ENCODE measurements around the gene RIPOR2.

Gene RIPOR2, protein sequence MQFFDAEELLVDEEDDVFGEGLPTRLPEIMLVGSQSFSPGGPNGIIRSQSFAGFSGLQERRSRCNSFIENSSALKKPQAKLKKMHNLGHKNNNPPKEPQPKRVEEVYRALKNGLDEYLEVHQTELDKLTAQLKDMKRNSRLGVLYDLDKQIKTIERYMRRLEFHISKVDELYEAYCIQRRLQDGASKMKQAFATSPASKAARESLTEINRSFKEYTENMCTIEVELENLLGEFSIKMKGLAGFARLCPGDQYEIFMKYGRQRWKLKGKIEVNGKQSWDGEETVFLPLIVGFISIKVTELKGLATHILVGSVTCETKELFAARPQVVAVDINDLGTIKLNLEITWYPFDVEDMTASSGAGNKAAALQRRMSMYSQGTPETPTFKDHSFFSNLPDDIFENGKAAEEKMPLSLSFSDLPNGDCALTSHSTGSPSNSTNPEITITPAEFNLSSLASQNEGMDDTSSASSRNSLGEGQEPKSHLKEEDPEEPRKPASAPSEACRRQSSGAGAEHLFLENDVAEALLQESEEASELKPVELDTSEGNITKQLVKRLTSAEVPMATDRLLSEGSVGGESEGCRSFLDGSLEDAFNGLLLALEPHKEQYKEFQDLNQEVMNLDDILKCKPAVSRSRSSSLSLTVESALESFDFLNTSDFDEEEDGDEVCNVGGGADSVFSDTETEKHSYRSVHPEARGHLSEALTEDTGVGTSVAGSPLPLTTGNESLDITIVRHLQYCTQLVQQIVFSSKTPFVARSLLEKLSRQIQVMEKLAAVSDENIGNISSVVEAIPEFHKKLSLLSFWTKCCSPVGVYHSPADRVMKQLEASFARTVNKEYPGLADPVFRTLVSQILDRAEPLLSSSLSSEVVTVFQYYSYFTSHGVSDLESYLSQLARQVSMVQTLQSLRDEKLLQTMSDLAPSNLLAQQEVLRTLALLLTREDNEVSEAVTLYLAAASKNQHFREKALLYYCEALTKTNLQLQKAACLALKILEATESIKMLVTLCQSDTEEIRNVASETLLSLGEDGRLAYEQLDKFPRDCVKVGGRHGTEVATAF

GRCh38 chr6:24935366-24936152 lies at the start of gene RIPOR2:
TSS of gene RIPOR2 (minus strand) at chr6:24935960. CDS start at chr6:24935898, 62 bp downstream.
- DNase-seq (ENCODE audit: low spot score) = no peak

DNA sequence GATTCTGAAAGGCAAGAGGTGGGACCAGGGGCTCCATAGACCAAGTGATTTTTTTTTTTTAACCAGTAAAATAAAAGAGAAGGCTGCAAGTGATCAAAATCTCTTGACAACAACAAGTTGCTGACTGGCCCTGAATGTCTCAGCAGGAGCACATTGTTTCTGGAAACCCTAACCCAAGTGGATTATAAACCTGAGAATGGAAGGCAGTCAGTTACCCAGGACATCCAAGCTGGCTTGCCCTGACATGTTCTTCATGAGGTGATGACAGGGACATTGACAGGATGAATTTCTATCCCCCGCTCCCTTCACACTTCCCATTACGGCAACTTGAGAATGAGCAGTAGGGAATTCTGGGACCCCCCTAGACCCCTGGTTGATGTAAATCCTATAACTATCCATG lies 49.6 kb upstream of the RIPOR2 start:
- no peak for DNase-seq (ENCODE audit: low spot score)

DNA sequence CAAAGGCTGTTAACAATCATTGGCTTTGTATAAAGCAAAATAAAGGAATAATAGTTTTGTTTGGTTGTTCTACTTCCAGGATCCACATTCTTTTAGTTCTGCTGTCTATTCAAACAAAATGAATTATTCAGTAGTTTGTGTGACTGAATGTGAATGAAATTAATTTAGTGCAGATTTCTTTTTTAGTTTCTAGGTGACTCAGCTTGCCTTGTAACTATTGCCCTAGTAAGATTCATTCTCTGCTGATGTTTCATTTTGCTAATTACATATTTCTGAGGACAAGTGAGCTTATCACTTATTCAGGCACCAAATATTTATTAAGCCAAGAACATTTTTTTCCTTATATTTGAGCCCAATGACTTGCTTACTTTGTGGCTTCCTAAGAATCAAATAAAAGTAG lies 46.5 kb upstream of the RIPOR2 start:
- DNase-seq (ENCODE audit: low spot score) = no peak

DNA sequence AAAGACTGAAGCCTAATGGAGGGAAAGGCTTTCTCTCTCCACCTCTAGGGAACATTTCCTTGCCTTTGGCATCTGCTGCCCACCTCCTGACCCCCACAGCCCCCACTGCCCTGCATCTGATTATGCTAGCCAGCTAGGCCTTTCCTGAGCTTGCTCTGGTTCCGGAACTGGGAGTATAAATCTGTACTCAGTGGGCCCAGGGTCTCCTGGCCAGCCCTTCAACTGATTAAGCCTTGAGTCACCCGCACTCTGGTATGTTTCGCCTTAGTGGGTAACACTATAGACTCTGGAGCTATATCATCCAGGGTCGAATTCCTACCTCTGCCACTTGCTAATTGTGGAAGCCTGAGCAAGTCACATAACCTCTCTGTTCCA lies 45.6 kb upstream of the RIPOR2 start:
- no peak for DNase-seq (ENCODE audit: low spot score)

DNA sequence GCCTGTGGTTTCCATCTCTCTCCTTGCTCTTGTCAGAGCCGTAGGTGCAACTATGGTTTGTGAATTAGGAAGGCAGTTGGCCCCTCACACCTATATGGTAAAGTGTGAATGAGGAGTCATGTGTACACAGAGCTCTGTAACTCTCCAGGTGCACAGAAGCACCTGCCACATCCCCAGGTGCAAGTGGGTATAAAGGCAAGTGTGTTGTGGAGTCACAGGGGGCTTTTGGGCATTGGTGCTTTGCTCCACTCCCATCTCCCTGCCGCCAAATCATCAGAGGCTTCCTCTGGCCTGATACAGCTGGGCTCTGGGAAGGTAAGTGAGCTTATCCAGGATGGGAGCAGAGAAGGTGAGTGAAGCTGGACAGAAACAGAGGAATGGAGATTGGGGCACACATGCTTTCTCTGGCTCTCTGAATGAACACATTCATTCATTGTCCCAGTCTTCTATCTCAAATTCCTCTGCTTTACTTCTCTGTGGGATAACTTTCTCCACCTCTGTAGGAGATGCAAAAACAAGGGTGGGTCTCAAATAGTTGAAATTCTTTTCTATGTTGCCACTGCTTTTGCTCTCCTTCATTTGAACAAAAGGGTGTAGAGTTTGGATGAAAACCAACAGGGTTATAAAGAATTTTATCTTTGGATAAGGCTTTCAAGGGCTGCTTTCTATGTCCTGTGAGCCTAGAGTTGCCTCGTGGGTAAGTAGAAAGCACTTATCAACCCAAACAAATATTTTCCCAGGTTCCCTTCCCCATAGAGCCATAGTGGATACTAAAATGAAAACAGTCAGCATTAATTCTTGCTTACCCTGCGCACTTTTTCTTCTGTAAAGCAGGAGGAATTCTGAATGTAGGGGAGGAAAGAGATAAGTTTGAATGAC lies 45.0 kb upstream of the RIPOR2 start:
- no peak for DNase-seq (ENCODE audit: low spot score)

- DNase-seq (ENCODE audit: low spot score) = no peak
These were observed 43.4 kb upstream of the RIPOR2 start for GRCh38 chr6:24979176-24979575.

DNA sequence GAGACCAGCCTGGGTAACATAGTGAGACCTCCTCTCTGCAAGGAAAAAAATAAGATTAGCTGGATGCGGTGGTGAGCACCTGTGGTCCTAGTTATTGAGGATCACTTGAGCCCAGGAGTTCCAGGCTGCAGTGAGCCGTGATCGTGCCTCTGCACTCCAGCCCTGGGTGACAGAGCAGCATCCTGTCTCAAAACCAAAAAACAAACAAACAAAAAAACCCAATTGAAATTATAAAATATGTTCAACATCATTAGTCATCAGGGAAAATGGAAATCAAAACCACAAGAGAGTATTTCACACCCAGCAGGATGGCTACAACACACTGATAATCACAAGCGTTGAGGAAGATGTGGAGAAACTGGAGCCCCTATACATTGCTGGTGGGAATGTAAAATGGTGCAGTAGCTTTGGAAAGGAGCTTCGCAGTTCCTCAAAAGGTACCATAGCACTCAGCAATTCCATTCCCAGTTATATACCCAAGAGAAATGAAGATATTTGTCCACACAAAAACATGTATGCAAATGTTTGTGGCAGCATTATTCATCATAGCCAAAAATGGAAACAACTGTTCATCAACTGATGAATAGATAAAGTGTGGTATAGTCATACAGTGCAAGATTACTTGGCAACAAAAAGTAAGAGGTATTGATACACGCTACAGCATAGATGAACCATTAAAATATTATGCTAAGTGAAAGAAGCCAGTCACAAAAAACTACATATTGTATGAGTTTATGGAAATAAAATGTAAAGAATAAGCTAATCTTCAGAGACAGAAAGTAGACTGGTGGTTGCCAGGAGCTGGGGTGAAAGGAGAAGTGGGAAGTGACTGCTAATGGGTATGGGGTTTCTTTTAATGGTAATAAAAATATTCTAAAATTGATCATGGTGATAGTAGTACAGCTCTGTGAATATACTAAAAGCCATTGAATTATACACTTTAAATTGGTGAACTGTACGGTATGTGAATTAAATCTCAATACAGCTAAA lies 38.7 kb upstream of the RIPOR2 start:
- no peak for DNase-seq (ENCODE audit: low spot score)

- no peak for DNase-seq (ENCODE audit: low spot score)
These were observed 36.7 kb upstream of the RIPOR2 start for GRCh38 chr6:24972311-24972958.

- no peak for DNase-seq (ENCODE audit: low spot score)
These were observed 35.3 kb upstream of the RIPOR2 start for GRCh38 chr6:24971067-24971466.

DNA sequence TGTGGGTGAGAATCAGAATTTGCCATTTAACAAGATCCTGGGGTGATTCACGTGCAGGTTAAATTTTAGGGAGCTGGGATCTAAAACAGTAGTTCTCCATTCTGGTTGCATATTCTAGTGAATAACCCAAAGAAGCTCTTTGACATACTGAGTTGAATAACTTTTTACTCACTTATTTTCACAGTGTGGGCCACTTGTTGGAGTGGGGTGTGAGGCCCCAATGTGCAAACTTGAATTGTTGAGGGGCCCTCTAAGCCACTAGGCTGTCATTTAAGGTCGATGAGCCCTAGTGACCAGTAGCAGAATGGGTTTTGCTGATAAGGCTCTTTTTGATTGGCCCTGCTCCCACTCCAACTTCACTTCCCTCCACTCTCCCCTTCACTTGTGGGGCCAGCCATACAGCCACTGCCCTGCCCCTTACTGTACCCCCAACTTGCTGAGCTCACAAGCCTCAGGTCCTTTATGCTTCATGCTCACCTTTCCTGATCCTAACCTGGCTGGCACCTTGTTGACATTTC lies 33.6 kb upstream of the RIPOR2 start:
- no peak for DNase-seq (ENCODE audit: low spot score)

DNA sequence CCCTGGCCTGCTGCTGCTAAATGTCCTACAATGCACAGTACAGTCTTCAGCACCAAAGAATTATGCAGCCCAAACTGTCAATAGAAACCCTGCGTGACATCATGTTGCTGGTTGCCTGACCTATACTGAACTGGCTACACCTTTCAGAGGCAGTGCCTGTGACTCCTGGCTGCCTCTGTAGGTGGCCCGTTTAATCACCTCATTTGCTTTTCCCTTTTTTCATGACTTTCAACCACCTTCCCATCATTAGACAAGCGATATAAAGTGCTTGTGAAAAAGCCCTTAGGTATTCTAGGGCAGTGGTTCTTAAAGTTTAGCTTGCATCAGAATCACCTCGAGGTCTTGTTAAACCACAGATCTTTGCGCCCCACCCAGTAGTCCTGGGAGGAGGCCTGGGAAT lies 33.0 kb upstream of the RIPOR2 start:
- no peak for DNase-seq (ENCODE audit: low spot score)

DNA sequence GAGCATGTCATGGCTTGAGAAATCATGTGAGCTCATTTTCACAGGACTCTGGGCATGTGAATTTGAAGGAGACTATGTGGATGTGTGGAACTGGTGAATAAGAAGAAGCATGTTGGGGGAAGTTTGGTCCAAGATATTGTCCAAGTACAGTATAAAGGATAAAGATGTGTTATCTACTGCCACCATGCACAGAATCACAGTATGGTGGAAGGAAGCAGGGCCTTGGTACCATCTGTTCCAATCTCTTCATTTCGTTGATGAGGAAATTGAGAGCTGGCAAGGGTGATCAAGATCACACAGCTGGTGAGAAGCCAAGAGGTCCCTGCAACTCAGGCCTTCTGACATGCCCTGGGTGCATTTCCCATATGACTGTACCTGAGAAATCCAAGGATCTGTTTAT lies 31.5 kb upstream of the RIPOR2 start:
- DNase-seq (ENCODE audit: low spot score) = no peak

DNA sequence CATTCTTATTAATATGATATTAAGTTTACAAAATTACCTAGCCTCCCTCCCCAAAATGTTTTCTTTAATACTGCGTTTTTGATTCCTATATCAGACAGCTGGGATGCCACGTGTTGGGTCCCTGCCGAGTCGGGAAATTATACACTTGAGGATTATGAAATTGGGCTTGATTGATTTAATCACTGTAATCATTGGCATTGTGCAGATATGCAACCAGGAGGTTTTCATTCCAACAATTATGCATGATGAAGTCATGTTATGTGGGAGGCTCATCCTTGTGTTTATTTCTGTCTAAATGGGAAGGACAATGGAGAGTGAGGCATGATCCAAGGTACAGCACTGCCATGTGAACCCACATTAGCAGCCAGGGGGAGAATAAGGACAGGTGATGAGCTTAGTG lies 30.6 kb upstream of the RIPOR2 start:
- DNase-seq (ENCODE audit: low spot score) = no peak

GRCh38 chr6:24963887-24964570 lies 28.3 kb upstream of the RIPOR2 start:
- no peak for DNase-seq (ENCODE audit: low spot score)

- DNase-seq (ENCODE audit: low spot score) = no peak
These were observed 27.6 kb upstream of the RIPOR2 start for GRCh38 chr6:24963339-24963738.

DNA sequence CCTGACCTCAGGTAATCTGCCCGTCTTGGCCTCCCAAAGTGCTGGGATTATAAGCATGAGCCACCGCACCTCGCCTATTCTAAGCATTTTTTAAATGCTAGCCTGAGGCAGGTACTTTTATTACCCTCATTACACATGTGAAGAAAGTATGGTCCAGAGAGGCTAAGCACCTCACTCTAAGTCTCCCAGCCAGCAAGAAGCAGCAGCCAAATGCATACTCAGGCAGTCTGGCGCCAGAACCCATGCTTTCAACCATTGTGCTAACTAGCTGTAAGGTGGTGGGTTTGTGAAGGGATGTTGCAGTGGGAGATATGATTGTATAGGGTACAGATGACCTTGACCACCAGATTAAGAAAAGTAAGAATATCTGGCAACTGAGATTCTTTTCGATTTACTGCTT lies 26.1 kb upstream of the RIPOR2 start:
- DNase-seq (ENCODE audit: low spot score) = no peak

- no peak for DNase-seq (ENCODE audit: low spot score)
These were observed 25.3 kb upstream of the RIPOR2 start for GRCh38 chr6:24960991-24961475.

DNA sequence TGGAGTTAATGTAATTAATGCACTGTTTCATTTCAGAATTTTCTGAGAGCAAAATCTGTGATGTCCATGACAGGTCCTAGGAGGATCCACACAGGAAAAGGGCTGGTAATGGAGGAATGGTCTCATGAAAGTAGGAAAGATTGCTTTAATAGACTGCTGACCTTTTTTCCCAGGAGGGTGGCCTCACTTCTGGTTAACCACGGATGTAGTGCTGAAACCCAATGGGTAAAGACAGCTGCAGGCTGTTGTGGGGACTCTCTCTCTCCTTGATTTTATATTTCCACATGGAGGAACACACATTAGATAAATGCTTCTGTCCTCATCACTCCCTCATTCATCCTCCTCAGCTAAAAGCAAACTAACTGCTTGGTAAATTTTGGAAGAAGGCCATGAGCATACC lies 23.6 kb upstream of the RIPOR2 start:
- DNase-seq (ENCODE audit: low spot score) = no peak

All from globus pallidus (tissue), 1 donor.